IMR-90 (cell line): ENCODE measurements around the gene KIAA0825. TPM values are rescaled to one million over a fixed set of nuclear protein-coding genes. Genes with fewer than 3 reads are reported as not detected.

Experiments used
- ATAC-seq: fragments of 200-7000 bp; cut with Tn5 transposase; 2 replicates; pipeline ENCODE4 v1.9.1; 2020; ENCODE audit warnings: low read depth, mild to moderate bottlenecking, moderate library complexity
- BruUV-seq: library from RNA; stranded (reverse); fragments of 400-500 nt; replicated peaks from 2 replicates; lab custom pipeline; 2021; lab: Mats Ljungman, UMichigan
- CTCF ChIA-PET: fragments of 300-600 bp; formaldehyde crosslinking; extraction: SDS; loops from one replicate; lab custom pipeline; 2021; ENCODE audit warnings: antibody characterized with exemption; lab: Yijun Ruan, JAX
- POLR2A ChIA-PET: fragments of 300-600 bp; sonication (Branson Sonifier 250); formaldehyde crosslinking; loops from one replicate; lab custom pipeline; 2022; ENCODE audit warnings: antibody characterized with exemption; ENCODE audit not compliant: unreplicated experiment; lab: Charles Lee
- DNase-seq: peaks from one replicate; pipeline ENCODE4 v3.0.0; 2013
- H2AFZ ChIP-seq: replicated peaks from 2 replicates; pipeline ENCODE3; 2013; ENCODE audit warnings: low read length, mild to moderate bottlenecking; ENCODE audit not compliant: poor library complexity
- H2AK5ac ChIP-seq: 2 replicates; pipeline ENCODE4 v1.6.1; 2013; ENCODE audit warnings: low read depth, low read length, inconsistent platforms
- H2AK9ac ChIP-seq: replicated peaks from 2 replicates; pipeline ENCODE3; 2013; ENCODE audit warnings: mild to moderate bottlenecking, low read depth, low read length, moderate library complexity; ENCODE audit not compliant: poor library complexity
- H2BK120ac ChIP-seq: 2 replicates; pipeline ENCODE4 v1.6.1; 2013; ENCODE audit warnings: low read depth, low read length, inconsistent platforms
- H2BK15ac ChIP-seq: 3 replicates; pipeline ENCODE4 v1.6.1; 2013; ENCODE audit warnings: low read depth, low read length, inconsistent platforms
- H2BK20ac ChIP-seq: 2 replicates; pipeline ENCODE4 v1.6.1; 2013; ENCODE audit warnings: low read depth, mild to moderate bottlenecking, inconsistent platforms, low read length, moderate library complexity
- H2BK5ac ChIP-seq: 2 replicates; pipeline ENCODE4 v1.6.1; 2013; ENCODE audit warnings: mild to moderate bottlenecking, low read depth, low read length, inconsistent platforms; ENCODE audit not compliant: poor library complexity, severe bottlenecking
- H3K14ac ChIP-seq: replicated peaks from 2 replicates; pipeline ENCODE4 v1.6.1; 2013; ENCODE audit warnings: low read depth, low read length, inconsistent platforms
- H3K18ac ChIP-seq: 2 replicates; pipeline ENCODE4 v1.6.1; 2013; ENCODE audit warnings: low read depth, low read length, control low read depth
- H3K23ac ChIP-seq: 2 replicates; pipeline ENCODE4 v1.6.1; 2013; ENCODE audit warnings: low read depth, low read length, inconsistent platforms
- H3K27ac ChIP-seq: 2 replicates; pipeline ENCODE4 v1.5.1; 2013; ENCODE audit warnings: mild to moderate bottlenecking, control low read depth, low read length; ENCODE audit not compliant: insufficient read depth
- H3K27me3 ChIP-seq: 2 replicates; pipeline ENCODE4 v1.6.1; 2013; ENCODE audit warnings: low read length; ENCODE audit not compliant: control insufficient read depth, insufficient read depth
- H3K36me3 ChIP-seq: 2 replicates; pipeline ENCODE4 v1.6.1; 2013; ENCODE audit warnings: low read length, mixed read lengths; ENCODE audit not compliant: control insufficient read depth, insufficient read depth
- H3K4ac ChIP-seq: 2 replicates; pipeline ENCODE4 v1.6.1; 2013; ENCODE audit warnings: low read depth, low read length, inconsistent platforms
- H3K4me1 ChIP-seq: 2 replicates; pipeline ENCODE4 v1.6.1; 2013; ENCODE audit warnings: low read length, mixed read lengths; ENCODE audit not compliant: control insufficient read depth, insufficient read depth
- H3K4me2 ChIP-seq: 2 replicates; pipeline ENCODE4 v1.6.1; 2013; ENCODE audit warnings: low read depth, mild to moderate bottlenecking, control low read depth, low read length, moderate library complexity
- H3K4me3 ChIP-seq: 2 replicates; pipeline ENCODE4 v1.5.1; 2013; ENCODE audit warnings: low read depth, mild to moderate bottlenecking, control low read depth, low read length, moderate library complexity; ENCODE audit not compliant: insufficient read depth
- H3K56ac ChIP-seq: 2 replicates; pipeline ENCODE4 v1.6.1; 2013; ENCODE audit warnings: low read length, inconsistent platforms; ENCODE audit not compliant: insufficient read depth; ENCODE audit errors: extremely low read depth
- H3K79me1 ChIP-seq, 2 experiments: 2 replicates each; pipeline ENCODE4 v1.6.1; 2013; ENCODE audit warnings: low read length in 2 of 2, inconsistent platforms in 1 of 2, low read depth in 1 of 2
- H3K9ac ChIP-seq: 2 replicates; pipeline ENCODE4 v1.6.1; 2013; ENCODE audit warnings: low read depth, low read length, control low read depth
- H3K9me1 ChIP-seq: 2 replicates; pipeline ENCODE4 v1.6.1; 2013; ENCODE audit warnings: low read length, inconsistent platforms; ENCODE audit not compliant: insufficient read depth
- H3K9me3 ChIP-seq: 2 replicates; pipeline ENCODE4 v1.6.1; 2013; ENCODE audit warnings: low read length; ENCODE audit not compliant: control insufficient read depth, insufficient read depth
- H4K20me1 ChIP-seq: 2 replicates; pipeline ENCODE4 v1.6.1; 2013; ENCODE audit warnings: low read length, inconsistent platforms; ENCODE audit not compliant: insufficient read depth
- H4K5ac ChIP-seq: 2 replicates; pipeline ENCODE4 v1.6.1; 2013; ENCODE audit warnings: mild to moderate bottlenecking, low read depth, low read length, control low read depth
- H4K8ac ChIP-seq, 2 experiments: 2 replicates each; pipeline ENCODE4 v1.6.1; 2013; ENCODE audit warnings: low read depth in 2 of 2, low read length in 2 of 2, control low read depth in 1 of 2, inconsistent platforms in 1 of 2
- H4K91ac ChIP-seq: 2 replicates; pipeline ENCODE4 v1.6.1; 2013; ENCODE audit warnings: low read depth, low read length, inconsistent platforms; ENCODE audit not compliant: insufficient read depth
- CEBPB ChIP-seq: IDR thresholded peaks from 2 replicates; pipeline ENCODE4 v1.6.1; 2012; ENCODE audit warnings: low read depth, low read length, improper control_type of control experiment
- CHD1 ChIP-seq: IDR thresholded peaks from 2 replicates; pipeline ENCODE4 v1.6.1; 2012; ENCODE audit warnings: low read depth, low read length, improper control_type of control experiment
- CTCF ChIP-seq: conservative IDR thresholded peaks from 2 replicates; pipeline ENCODE4 v1.5.1; 2012; ENCODE audit warnings: mild to moderate bottlenecking, low read depth, low read length, improper control_type of control experiment
- ELK1 ChIP-seq: fragments of 150-350 bp; IDR thresholded peaks from 2 replicates; pipeline ENCODE4 v1.6.1; 2016; ENCODE audit warnings: low read depth, mild to moderate bottlenecking, low read length, moderate library complexity, borderline replicate concordance
- FOS ChIP-seq: fragments of 150-350 bp; IDR thresholded peaks from 2 replicates; pipeline ENCODE4 v1.6.1; 2016; ENCODE audit warnings: low read depth, low read length
- MAFK ChIP-seq: IDR thresholded peaks from 2 replicates; pipeline ENCODE4 v1.6.1; 2012; ENCODE audit warnings: low read depth, low read length, improper control_type of control experiment
- MAZ ChIP-seq: IDR thresholded peaks from 2 replicates; pipeline ENCODE4 v1.6.1; 2012; ENCODE audit warnings: low read depth, mild to moderate bottlenecking, low read length, improper control_type of control experiment, moderate library complexity, borderline replicate concordance
- MXI1 ChIP-seq: IDR thresholded peaks from 2 replicates; pipeline ENCODE4 v1.6.1; 2012; ENCODE audit warnings: low read depth, mild to moderate bottlenecking, low read length, moderate library complexity, borderline replicate concordance
- NFE2L2 ChIP-seq: fragments of 150-350 bp; IDR thresholded peaks from 2 replicates; pipeline ENCODE4 v1.6.1; 2016; ENCODE audit warnings: low read depth, mild to moderate bottlenecking, low read length
- POLR2A ChIP-seq: IDR thresholded peaks from 2 replicates; pipeline ENCODE4 v1.6.1; 2012; ENCODE audit warnings: mild to moderate bottlenecking, low read depth, low read length
- RCOR1 ChIP-seq: IDR thresholded peaks from 2 replicates; pipeline ENCODE4 v1.6.1; 2012; ENCODE audit warnings: mild to moderate bottlenecking, low read length, improper control_type of control experiment; ENCODE audit not compliant: insufficient replicate concordance
- SMC3 ChIP-seq: fragments of 150-350 bp; IDR thresholded peaks from 2 replicates; pipeline ENCODE4 v1.6.1; 2016; ENCODE audit warnings: low read depth, mild to moderate bottlenecking, antibody characterized with exemption, low read length, moderate library complexity
- USF2 ChIP-seq: fragments of 150-350 bp; IDR thresholded peaks from 2 replicates; pipeline ENCODE4 v1.6.1; 2017; ENCODE audit warnings: mild to moderate bottlenecking, antibody characterized with exemption, low read length, low read depth
- dilution Hi-C: fragments of 300-500 bp; cut with HindIII; formaldehyde crosslinking; loops from one replicate; pipeline ENCODE4 v1.14.3; 2018; ENCODE audit warnings: low sequenced_read_pairs; ENCODE audit not compliant: unreplicated experiment
- in situ Hi-C: fragments of 300-500 bp; cut with MboI; formaldehyde crosslinking; loops from 3 replicates; pipeline ENCODE4 v1.14.3; 2019; ENCODE audit warnings: low sequenced_read_pairs, inconsistent platforms, mixed read lengths
- intact Hi-C: fragments of 100-400 bp; cut with micrococcal nuclease; formaldehyde crosslinking; loops from 2 replicates; pipeline ENCODE4 v1.10.0; 2022
- polyA plus RNA-seq, 3 experiments: library from polyadenylated mRNA; depleted of rRNA; stranded (reverse); fragments of >200 nt; gene quantifications; 2 replicates each; pipeline ENCODE4 v1.2.3, GENCODE V29; 2012; ENCODE audit warnings: low replicate concordance in 1 of 3
- total RNA-seq: library from RNA; depleted of rRNA; stranded (reverse); fragments of >200 nt; gene quantifications from 2 replicates; pipeline ENCODE4 v1.2.3, GENCODE V29; 2012

Gene KIAA0825
- total and polyA plus RNA-seq, 2 of the 4 experiments (the other 2 are of a cell fraction) = 0.46 to 1.8 TPM

GRCh38 chr5:94355811-94356210 lies 262.6 kb downstream of the KIAA0825 start:
- CTCF ChIA-PET = no interaction called here
- H3K4me3 ChIP-seq = no peak overlapping the region
- H4K8ac ChIP-seq = no peak overlapping the region

More at GRCh38 chr5:94355811-94356210, 262.6 kb downstream of the KIAA0825 start:
- Histone ChIP-seq H2BK5ac (no peak overlapping the region), H4K5ac (no peak overlapping the region), H3K18ac (no peak overlapping the region), H3K9me3 (no peaks in the 10 kb centered on the region), H3K27me3 (no peaks in the 10 kb centered on the region), H2BK15ac (no peak overlapping the region), H3K4ac (no peak overlapping the region), H3K56ac (no peak overlapping the region), H3K27ac (no peak overlapping the region), H3K4me2 (no peak overlapping the region), H2BK120ac (no peak overlapping the region), H4K20me1 (no peaks in the 10 kb centered on the region), H2BK20ac (no peak overlapping the region), H3K79me1 (no peaks in the 10 kb centered on the region), H3K36me3 (no peaks in the 10 kb centered on the region), H2AK5ac (no peak overlapping the region), H3K9me1 (no peaks in the 10 kb centered on the region), H4K91ac (no peak overlapping the region), H3K23ac (no peak overlapping the region), H2AK9ac (no peak overlapping the region), H3K9ac (no peak overlapping the region), H3K14ac (no peak overlapping the region), H3K4me1 (no peaks in the 10 kb centered on the region), H2AFZ (no peak overlapping the region)
- in situ Hi-C loops = no loop called here
- intact Hi-C loops = no loop called here
- ATAC-seq = no peak
- POLR2A ChIA-PET = no interaction called here
- TF ChIP-seq NFE2L2 (no peak), SMC3 (no peak), CHD1 (no peak), MAZ (no peak), USF2 (no peak), MAFK (no peak), RCOR1 (no peak), MXI1 (no peak), POLR2A (no peak), CEBPB (no peak), FOS (no peak), CTCF (no peak), ELK1 (no peak)
- no TSS peak for BruUV-seq
- dilution Hi-C loops = no loop called here
- no peak for DNase-seq
